GM12892 (cell line): ENCODE measurements around the gene ERVH48-1.

ENCODE experiments used
- POLR2A ChIP-seq: IDR thresholded peaks from 2 replicates; pipeline ENCODE4 v1.6.1; 2011; ENCODE audit warnings: low read depth, low read length, control low read depth
- TAF1 ChIP-seq: IDR thresholded peaks from 2 replicates; pipeline ENCODE4 v1.6.1; 2011; ENCODE audit warnings: low read depth, mild to moderate bottlenecking, control low read depth, low read length, borderline replicate concordance

DNA sequence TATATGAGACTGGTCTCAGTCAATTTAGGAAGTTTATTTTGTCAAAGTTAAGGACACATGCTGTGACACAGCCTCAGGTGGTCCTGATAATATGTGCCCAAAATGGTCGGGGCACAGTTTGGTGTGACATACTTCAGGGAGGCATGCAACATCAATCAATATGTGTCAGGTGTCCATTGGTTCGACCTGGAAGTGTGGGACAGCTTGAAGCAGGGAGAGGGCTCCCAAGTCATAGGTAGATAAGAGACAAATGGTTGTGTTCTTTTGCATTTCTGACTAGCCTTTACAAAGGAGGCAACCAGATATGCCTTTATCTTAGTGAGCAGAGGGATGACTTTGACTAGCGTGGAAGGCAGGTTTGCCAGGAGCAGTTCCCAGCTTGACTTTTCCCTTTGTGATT is 4.5 kb upstream of the ERVH48-1 start:
- TF ChIP-seq TAF1: no peak
- no peak for TF ChIP-seq POLR2A
